GM12891 (cell line): ENCODE results near the gene BNIP5.

Experiments
- POLR2A ChIP-seq: IDR thresholded peaks from 2 replicates; pipeline ENCODE4 v1.6.1; 2011; ENCODE audit warnings: low read depth, low read length, control low read depth
- POLR2AphosphoS5 ChIP-seq: IDR thresholded peaks from 2 replicates; pipeline ENCODE4 v1.6.1; 2011; ENCODE audit warnings: low read depth, low read length, control low read depth
- SPI1 ChIP-seq: IDR thresholded peaks from 2 replicates; pipeline ENCODE4 v1.6.1; 2011; ENCODE audit warnings: low read depth, low read length, control low read depth
- TAF1 ChIP-seq: IDR thresholded peaks from 2 replicates; pipeline ENCODE4 v1.6.1; 2011; ENCODE audit warnings: low read depth, low read length, control low read depth

- TF ChIP-seq POLR2A (no peak), TAF1 (no peak), POLR2AphosphoS5 (no peak), SPI1 (no peak)
Observed at GRCh38 chr6:36284359-36284758, 52.3 kb downstream of the BNIP5 start.
